ENCODE data around the gene IRF5. TPM values are rescaled to one million over a fixed set of nuclear protein-coding genes. Genes with fewer than 3 reads are reported as not detected.

The IRF5 gene
- total RNA-seq, 1 donor from 2014 or later = 0.36 TPM

DNA sequence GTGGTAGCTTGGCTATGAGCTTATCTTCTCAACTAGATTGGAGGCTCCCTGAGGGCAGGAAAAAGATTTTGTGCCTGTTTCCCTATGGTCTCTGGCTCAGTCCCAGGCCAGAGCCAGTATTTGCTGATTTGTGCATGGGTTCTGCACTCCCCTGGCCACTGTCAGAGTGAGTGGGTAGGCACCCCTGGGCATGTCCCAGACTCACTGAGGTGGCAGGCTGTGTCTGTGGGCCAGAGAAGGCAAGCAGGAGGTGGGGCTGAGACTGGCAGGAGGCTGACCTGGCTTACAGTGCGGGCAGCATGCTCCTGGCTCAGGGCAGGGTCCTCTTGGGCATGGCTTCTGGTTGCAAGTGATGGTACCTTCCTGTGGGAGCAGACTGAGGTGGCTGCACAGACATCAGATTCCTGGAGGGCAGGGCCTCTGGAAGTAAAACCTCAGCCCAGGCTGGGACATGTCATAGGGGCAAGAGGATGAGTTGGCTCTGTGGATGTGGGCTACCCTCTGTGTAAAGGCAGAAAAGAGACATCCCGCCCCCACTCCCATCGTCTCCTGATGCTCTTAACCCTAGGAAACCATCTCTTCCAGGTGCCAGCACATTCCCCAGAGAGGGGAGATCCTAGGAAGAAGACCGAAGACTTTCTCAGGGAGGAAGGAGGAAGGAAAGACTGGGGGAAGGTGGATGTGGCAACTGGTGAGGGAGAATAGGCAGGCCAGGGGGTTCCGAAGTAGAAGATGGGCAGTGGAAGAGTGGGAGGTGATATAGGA, 31.5 kb upstream of the IRF5 start:
- Mint-ChIP-seq H3K9me3 (ENCODE audit: unreplicated experiment) (no peaks in the 10 kb centered on the region), H3K4me3 (ENCODE audit: unreplicated experiment) (no peak overlapping the region), H3K4me1 (ENCODE audit: low read depth, unreplicated experiment) (peaks cover 9% of the 10 kb centered on the region), H3K27ac (ENCODE audit: unreplicated experiment) (no peak overlapping the region), H3K36me3 (ENCODE audit: low read depth, unreplicated experiment) (peaks cover 6% of the 10 kb centered on the region), H3K27me3 (ENCODE audit: low read depth, unreplicated experiment) (peaks cover 61% of the 10 kb centered on the region)
- Histone ChIP-seq H3K9me3 (ENCODE audit: insufficient read depth, low read depth, low read length) (no peaks in the 10 kb centered on the region), H3K36me3 (ENCODE audit: insufficient read depth, low read length) (no peaks in the 10 kb centered on the region), H2AFZ (ENCODE audit: low read depth, low read length) (no peak overlapping the region), H3K27ac (ENCODE audit: low read depth, low read length) (no peak overlapping the region), H4K20me1 (ENCODE audit: insufficient read depth, low read length) (no peaks in the 10 kb centered on the region), H3K4me1 (ENCODE audit: insufficient read depth, low read length) (peaks cover 6% of the 10 kb centered on the region), H3K27me3 (ENCODE audit: insufficient read depth, low read length) (peaks cover 21% of the 10 kb centered on the region), H3K4me3 (ENCODE audit: insufficient read depth, low read depth, low read length) (no peak overlapping the region), H3K79me2 (ENCODE audit: insufficient read depth, low read length) (no peaks in the 10 kb centered on the region), H3K4me2 (ENCODE audit: low read length) (no peak overlapping the region), H3K9ac (ENCODE audit: low read length) (no peak overlapping the region)
- no peak for DNase-seq (ENCODE audit: low read depth)
- TF ChIP-seq, protein P1, sequence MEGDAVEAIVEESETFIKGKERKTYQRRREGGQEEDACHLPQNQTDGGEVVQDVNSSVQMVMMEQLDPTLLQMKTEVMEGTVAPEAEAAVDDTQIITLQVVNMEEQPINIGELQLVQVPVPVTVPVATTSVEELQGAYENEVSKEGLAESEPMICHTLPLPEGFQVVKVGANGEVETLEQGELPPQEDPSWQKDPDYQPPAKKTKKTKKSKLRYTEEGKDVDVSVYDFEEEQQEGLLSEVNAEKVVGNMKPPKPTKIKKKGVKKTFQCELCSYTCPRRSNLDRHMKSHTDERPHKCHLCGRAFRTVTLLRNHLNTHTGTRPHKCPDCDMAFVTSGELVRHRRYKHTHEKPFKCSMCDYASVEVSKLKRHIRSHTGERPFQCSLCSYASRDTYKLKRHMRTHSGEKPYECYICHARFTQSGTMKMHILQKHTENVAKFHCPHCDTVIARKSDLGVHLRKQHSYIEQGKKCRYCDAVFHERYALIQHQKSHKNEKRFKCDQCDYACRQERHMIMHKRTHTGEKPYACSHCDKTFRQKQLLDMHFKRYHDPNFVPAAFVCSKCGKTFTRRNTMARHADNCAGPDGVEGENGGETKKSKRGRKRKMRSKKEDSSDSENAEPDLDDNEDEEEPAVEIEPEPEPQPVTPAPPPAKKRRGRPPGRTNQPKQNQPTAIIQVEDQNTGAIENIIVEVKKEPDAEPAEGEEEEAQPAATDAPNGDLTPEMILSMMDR (IDR thresholded peaks at IDR 0.05; ENCODE audit: insufficient read depth, low read depth, low read length) = no peak
- no peak for TF ChIP-seq EZH2 (IDR thresholded peaks at IDR 0.05; ENCODE audit: insufficient read depth, low read length)
- FAIRE-seq = no peak

DNA sequence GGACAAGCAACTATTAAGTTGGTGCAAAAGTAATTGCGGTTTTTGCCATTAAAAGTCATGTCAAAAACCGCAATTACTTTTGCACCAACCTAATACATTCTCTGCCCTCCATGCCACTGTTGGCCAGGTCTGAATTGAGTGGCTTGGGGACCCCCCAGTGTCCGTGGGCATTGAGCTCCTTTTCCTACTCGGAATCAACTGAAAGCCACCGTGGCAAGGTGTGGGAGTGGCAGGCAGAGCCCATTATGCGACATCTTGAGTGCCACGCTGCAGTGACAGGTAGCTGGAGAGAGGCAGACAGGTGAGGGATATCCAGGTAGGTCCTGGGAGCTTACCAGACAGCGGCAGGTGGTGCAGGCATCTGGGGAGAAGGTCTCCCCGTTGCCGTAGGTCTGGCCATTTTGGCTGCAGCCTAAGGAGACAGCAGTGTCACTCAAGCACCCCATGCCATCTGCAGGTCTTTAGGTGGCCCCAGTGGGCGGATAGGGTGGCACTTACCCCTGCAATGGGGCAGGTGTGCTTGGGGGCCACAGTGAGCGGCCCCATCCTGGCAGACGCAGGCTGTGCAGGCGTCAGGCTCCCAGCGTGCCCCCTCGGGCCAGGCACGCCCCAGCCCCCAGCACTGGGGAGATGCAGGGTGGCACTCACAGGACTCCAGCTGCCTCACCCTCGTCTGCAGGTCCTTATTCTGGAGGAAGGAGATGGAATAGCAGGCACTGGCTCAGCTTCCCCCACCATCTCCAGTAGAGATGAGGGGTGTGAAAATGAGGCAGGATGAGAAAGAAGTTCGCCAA, 30.8 kb upstream of the IRF5 start:
- FAIRE-seq (no peak), DNase-seq (ENCODE audit: low read depth) (no peak)
- H3K79me2 ChIP-seq (ENCODE audit: insufficient read depth, low read length) = no peaks in the 10 kb centered on the region
- TF ChIP-seq EZH2 (IDR thresholded peaks at IDR 0.05; ENCODE audit: insufficient read depth, low read length) = no peak
- peaks cover 6% of the 10 kb centered on the region for H3K4me1 ChIP-seq (ENCODE audit: insufficient read depth, low read length)
- no peak overlapping the region for H2AFZ ChIP-seq (ENCODE audit: low read depth, low read length)
- no peak overlapping the region for H3K4me3 ChIP-seq (ENCODE audit: insufficient read depth, low read depth, low read length)
- no peak overlapping the region for H3K4me3 Mint-ChIP-seq (ENCODE audit: unreplicated experiment)
- no peak overlapping the region for H3K27ac Mint-ChIP-seq (ENCODE audit: unreplicated experiment)
- no peak overlapping the region for H3K4me2 ChIP-seq (ENCODE audit: low read length)
- peaks cover 23% of the 10 kb centered on the region for H3K27me3 ChIP-seq (ENCODE audit: insufficient read depth, low read length)
- peaks cover 64% of the 10 kb centered on the region for H3K27me3 Mint-ChIP-seq (ENCODE audit: low read depth, unreplicated experiment)
- no peak overlapping the region for H3K9ac ChIP-seq (ENCODE audit: low read length)
- no peaks in the 10 kb centered on the region for H3K9me3 ChIP-seq (ENCODE audit: insufficient read depth, low read depth, low read length)
- H3K9me3 Mint-ChIP-seq (ENCODE audit: unreplicated experiment) = no peaks in the 10 kb centered on the region
- H3K4me1 Mint-ChIP-seq (ENCODE audit: low read depth, unreplicated experiment) = peaks cover 11% of the 10 kb centered on the region
- no peak overlapping the region for H3K27ac ChIP-seq (ENCODE audit: low read depth, low read length)
- no peaks in the 10 kb centered on the region for H4K20me1 ChIP-seq (ENCODE audit: insufficient read depth, low read length)
- peaks cover 6% of the 10 kb centered on the region for H3K36me3 Mint-ChIP-seq (ENCODE audit: low read depth, unreplicated experiment)
- H3K36me3 ChIP-seq (ENCODE audit: insufficient read depth, low read length) = no peaks in the 10 kb centered on the region

DNA sequence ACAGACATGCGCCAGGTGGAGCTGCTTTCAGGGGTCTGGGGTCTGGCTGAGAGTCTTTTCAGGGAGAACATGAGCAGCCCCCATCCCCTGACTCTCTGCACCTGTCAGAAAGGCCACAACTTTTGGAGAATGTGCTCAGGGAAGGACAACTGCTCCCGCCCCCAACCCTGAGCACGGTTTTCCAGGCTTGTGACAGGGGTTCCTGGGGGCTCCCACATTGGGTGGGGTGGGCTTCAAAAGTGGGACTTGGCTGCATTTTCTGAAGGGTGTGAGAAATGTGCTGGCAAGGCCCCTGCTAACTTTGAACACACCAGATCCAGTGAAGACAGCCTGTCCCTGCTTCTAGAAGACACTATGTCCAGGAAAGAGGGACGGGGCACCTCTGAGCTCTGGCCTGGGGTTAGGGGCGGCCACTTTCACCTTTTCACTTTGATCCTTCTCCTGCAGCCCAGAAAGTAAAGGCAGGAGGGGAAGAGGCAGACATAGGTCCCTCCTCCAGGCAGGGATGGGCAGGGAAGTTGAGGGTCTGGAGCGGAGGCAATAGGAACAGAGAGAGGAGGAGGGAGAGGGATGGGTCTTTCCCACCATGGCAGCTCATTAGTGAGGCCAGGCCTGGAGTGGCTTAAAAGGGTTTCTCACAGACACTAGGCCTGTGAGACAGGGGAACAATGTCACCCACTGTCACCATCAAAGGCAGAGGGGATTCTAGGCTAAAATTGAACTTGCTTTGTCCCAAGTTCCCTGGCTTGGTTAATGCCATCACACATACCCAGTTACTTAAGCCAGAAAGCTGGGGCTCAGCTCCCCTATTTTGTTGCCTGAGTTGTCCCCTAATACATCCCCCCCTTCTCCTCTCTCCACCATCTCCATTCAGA, 28.7 kb upstream of the IRF5 start:
- DNase-seq (ENCODE audit: low read depth) = no peak
- Mint-ChIP-seq H3K9me3 (ENCODE audit: unreplicated experiment) (no peaks in the 10 kb centered on the region), H3K4me1 (ENCODE audit: low read depth, unreplicated experiment) (peaks cover 9% of the 10 kb centered on the region), H3K4me3 (ENCODE audit: unreplicated experiment) (peak overlapping the region; percentile 50), H3K27me3 (ENCODE audit: low read depth, unreplicated experiment) (peaks cover 62% of the 10 kb centered on the region), H3K36me3 (ENCODE audit: low read depth, unreplicated experiment) (peaks cover 6% of the 10 kb centered on the region), H3K27ac (ENCODE audit: unreplicated experiment) (no peak overlapping the region)
- H3K4me2 ChIP-seq (ENCODE audit: low read length) = peak overlapping the region; percentile 83
- TF ChIP-seq, protein P1 (IDR thresholded peaks at IDR 0.05; ENCODE audit: insufficient read depth, low read depth, low read length) = no peak
- TF ChIP-seq EZH2 (IDR thresholded peaks at IDR 0.05; ENCODE audit: insufficient read depth, low read length) = no peak
- no peaks in the 10 kb centered on the region for H4K20me1 ChIP-seq (ENCODE audit: insufficient read depth, low read length)
- peak overlapping the region; percentile 47 for H3K9ac ChIP-seq (ENCODE audit: low read length)
- H3K4me1 ChIP-seq (ENCODE audit: insufficient read depth, low read length) = peaks cover 6% of the 10 kb centered on the region
- peak overlapping the region; percentile 61 for H2AFZ ChIP-seq (ENCODE audit: low read depth, low read length)
- peaks cover 25% of the 10 kb centered on the region for H3K27me3 ChIP-seq (ENCODE audit: insufficient read depth, low read length)
- no peaks in the 10 kb centered on the region for H3K9me3 ChIP-seq (ENCODE audit: insufficient read depth, low read depth, low read length)
- no peaks in the 10 kb centered on the region for H3K79me2 ChIP-seq (ENCODE audit: insufficient read depth, low read length)
- peak overlapping the region; percentile 53 for H3K4me3 ChIP-seq (ENCODE audit: insufficient read depth, low read depth, low read length)
- FAIRE-seq = no peak
- H3K36me3 ChIP-seq (ENCODE audit: insufficient read depth, low read length) = no peaks in the 10 kb centered on the region
- H3K27ac ChIP-seq (ENCODE audit: low read depth, low read length) = no peak overlapping the region
